OCI-M2 (cell line): ENCODE results near the gene LDLRAD2.
"Not testable (repeated sequence)": the region's sequence is repeated elsewhere in the genome, so short reads cannot be mapped to it uniquely, and the experiment has no call there.

Experiments used
- DNase-seq: peaks from one replicate; lab custom pipeline; 2025; ENCODE audit not compliant: unreplicated experiment; lab: John Stamatoyannopoulos, UW

LDLRAD2 gene

GRCh38 chr1:21811875-21812305 lies at the start of gene LDLRAD2:
Gene LDLRAD2 (plus strand): TSS chr1:21812265. CDS start chr1:21812452, 187 bp downstream.
- no peak for DNase-seq

- no peak for DNase-seq
Measured at GRCh38 chr1:21763236-21763635, 48.8 kb upstream of the LDLRAD2 start.

GRCh38 chr1:21763694-21764419 lies 48.2 kb upstream of the LDLRAD2 start:
- no peak for DNase-seq

GRCh38 chr1:21764615-21765423 lies 47.2 kb upstream of the LDLRAD2 start:
- DNase-seq: no peak

- DNase-seq: no peak
Measured at GRCh38 chr1:21766210-21766609, 45.9 kb upstream of the LDLRAD2 start.

- DNase-seq: not testable (repeated sequence)
Measured at GRCh38 chr1:21767106-21767505, 45.0 kb upstream of the LDLRAD2 start.

GRCh38 chr1:21770201-21770600 lies 41.9 kb upstream of the LDLRAD2 start:
- DNase-seq: no peak

GRCh38 chr1:21770602-21771001 lies 41.5 kb upstream of the LDLRAD2 start:
- DNase-seq: not testable (repeated sequence)

GRCh38 chr1:21771672-21772071 lies 40.4 kb upstream of the LDLRAD2 start:
- not testable (repeated sequence) for DNase-seq

- DNase-seq: no peak
Measured at GRCh38 chr1:21773585-21773984, 38.5 kb upstream of the LDLRAD2 start.

- no peak for DNase-seq
Measured at GRCh38 chr1:21774835-21775549, 37.1 kb upstream of the LDLRAD2 start.

- no peak for DNase-seq
Measured at GRCh38 chr1:21775550-21775914, 36.5 kb upstream of the LDLRAD2 start.

GRCh38 chr1:21775985-21776562 lies 36.0 kb upstream of the LDLRAD2 start:
- no peak for DNase-seq

GRCh38 chr1:21776925-21777324 lies 35.1 kb upstream of the LDLRAD2 start:
- not testable (repeated sequence) for DNase-seq

GRCh38 chr1:21778405-21778727 lies 33.7 kb upstream of the LDLRAD2 start:
- DNase-seq: no peak

GRCh38 chr1:21779613-21780521 lies 32.2 kb upstream of the LDLRAD2 start:
- DNase-seq: no peak

- no peak for DNase-seq
Measured at GRCh38 chr1:21781815-21782348, 30.2 kb upstream of the LDLRAD2 start.

GRCh38 chr1:21782349-21782867 lies 29.7 kb upstream of the LDLRAD2 start:
- no peak for DNase-seq

GRCh38 chr1:21782868-21783678 lies 29.0 kb upstream of the LDLRAD2 start, which contains the start of gene USP48:
Gene USP48 (minus strand): TSS chr1:21783149. CDS start chr1:21782957, 192 bp downstream.
- peak; percentile 31 for DNase-seq
